ENCODE results near the gene ENOX1. TPM values are rescaled to one million over a fixed set of nuclear protein-coding genes. Genes with fewer than 3 reads are reported as not detected.
"Not testable (repeated sequence)": the region's sequence is repeated elsewhere in the genome, so short reads cannot be mapped to it uniquely, and the experiment has no call there.

The ENOX1 gene
- total RNA-seq, result 0.18 TPM

DNA sequence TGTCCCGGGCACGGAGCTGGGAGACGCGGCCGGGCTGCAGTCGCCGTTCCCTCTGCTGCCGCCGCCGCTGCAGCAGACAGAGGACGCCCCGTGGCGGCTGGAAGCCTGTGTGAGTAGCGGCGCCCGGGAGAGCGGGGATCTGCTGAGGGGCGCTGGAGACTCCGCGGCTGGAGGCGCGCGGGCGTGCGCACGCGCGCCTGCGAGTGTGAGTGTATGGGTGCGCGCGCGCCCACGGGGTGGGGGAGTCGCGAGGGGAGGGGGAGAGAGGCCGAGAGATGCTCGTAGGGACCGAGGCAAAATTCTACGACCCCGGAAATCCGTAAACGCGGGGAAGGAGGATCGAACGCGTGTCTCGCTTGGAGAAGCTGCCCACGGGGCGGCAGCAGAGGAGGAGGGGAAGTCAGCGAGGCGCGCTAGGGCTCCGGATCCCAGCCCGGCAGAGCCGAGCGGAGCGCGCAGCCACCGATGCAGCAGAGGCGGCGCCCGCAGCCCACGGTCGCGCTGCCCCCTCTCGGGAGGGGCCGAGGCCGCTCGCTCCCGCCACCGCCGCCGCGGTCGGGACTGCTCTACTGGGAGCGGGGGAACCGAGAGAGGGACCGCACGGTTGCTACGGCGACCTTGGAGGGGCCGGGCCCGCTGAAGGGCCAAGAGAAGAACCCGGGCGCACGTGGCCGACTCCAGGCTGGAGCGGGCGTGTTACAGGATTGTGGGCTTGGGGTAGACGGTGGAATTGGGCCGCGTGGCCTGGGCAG is at the start of gene ENOX1:
Gene ENOX1, minus strand, starts transcription at position 207 of the 752 bp plus-strand sequence.
- DNase-seq (ENCODE audit: low spot score) (no peak), ATAC-seq (peak; percentile 74)

DNA sequence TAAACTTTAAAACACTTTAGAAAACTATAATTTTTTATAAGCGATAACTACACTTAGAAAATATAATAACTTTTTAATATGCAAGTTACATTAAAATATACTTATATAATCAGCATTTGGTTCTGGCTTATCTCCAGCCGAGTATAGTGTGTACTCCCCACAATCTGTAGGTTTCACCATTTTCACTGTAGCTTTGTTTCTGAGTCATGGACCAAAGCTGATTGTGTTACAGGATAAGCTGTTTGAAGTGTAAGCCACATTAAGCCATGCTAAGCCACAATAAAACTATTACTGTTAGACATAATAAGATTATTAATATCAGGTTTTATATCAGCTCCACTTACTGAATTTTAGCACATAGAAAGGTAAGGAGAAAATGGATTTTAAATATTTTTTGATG is 48.9 kb upstream of the ENOX1 start:
- ATAC-seq (no peak), DNase-seq (ENCODE audit: low spot score) (no peak)

- ATAC-seq, result no peak
- no peak for DNase-seq (ENCODE audit: low spot score)
Observed at GRCh38 chr13:43831088-43831487, 44.3 kb upstream of the ENOX1 start.

GRCh38 chr13:43830497-43830881 is 43.7 kb upstream of the ENOX1 start:
- ATAC-seq, result no peak

GRCh38 chr13:43824656-43825055 is 37.9 kb upstream of the ENOX1 start:
- not testable (repeated sequence) for DNase-seq (ENCODE audit: low spot score); ATAC-seq

More at GRCh38 chr13:43830497-43830881, 43.7 kb upstream of the ENOX1 start:
- no peak for DNase-seq (ENCODE audit: low spot score)

DNA sequence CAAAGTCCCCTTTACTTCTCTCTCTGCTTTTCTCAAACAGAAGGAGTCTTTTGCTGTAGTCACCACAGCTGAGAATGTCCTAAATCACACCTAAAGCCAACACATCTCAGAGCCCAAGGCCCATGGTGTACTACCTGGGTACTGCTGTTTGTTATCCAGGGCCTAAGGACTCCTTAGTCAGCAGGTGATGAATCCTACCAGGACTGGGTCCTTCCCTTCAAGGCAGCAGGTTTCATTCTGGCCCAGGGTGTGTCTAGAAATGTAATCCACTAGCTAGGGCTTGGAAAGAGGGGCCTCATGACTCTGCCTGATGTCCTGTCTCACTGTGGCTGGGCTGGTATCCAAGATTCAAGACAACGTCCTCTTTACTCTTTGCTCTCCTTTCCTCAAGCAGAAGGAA is 36.2 kb upstream of the ENOX1 start:
- ATAC-seq (no peak), DNase-seq (ENCODE audit: low spot score) (no peak)

GRCh38 chr13:43816401-43816889 is 29.7 kb upstream of the ENOX1 start:
- ATAC-seq (no peak), DNase-seq (ENCODE audit: low spot score) (no peak)

DNA sequence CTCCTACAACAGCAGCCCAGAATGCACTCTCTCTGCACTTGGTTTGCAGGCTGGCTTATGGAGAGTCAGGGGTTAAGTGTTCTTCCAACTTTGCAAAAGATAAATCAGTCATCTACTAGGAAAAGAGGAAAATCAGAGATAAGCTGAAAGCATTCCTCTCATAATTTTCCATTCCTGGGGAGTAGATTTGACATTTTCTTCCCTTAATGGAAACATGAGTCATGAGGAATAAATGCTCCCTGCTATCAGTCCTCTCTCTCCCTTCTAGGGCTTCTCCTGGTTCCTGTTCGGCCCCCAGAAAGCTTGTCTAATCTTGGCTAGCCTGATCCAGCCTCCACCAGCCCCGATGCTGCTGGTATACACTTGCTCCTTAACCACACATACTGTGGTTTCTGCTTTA is 28.4 kb upstream of the ENOX1 start:
- no peak for ATAC-seq
- no peak for DNase-seq (ENCODE audit: low spot score)

DNA sequence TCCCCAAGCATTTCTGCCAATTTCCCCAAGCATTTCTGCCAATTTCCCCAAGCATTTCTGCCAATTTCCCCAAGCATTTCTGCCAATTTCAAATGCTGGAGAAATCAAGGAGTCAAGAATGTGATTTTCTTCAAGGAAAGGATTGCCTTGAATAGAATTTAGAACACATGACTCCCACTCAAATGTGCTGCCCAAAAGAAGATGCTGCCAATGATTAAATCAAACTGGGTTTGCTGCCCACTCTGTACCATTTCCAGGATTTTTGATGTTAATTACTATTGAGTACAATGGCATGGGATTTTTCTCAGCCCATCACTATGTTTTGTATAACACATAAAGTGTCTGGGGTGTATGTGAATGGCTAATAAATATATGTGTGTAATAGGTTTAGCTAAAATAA is 21.9 kb upstream of the ENOX1 start:
- DNase-seq (ENCODE audit: low spot score), result no peak
- no peak for ATAC-seq

- no peak for ATAC-seq
- DNase-seq (ENCODE audit: low spot score), result no peak
Observed at GRCh38 chr13:43805681-43806128, 18.9 kb upstream of the ENOX1 start.

DNA sequence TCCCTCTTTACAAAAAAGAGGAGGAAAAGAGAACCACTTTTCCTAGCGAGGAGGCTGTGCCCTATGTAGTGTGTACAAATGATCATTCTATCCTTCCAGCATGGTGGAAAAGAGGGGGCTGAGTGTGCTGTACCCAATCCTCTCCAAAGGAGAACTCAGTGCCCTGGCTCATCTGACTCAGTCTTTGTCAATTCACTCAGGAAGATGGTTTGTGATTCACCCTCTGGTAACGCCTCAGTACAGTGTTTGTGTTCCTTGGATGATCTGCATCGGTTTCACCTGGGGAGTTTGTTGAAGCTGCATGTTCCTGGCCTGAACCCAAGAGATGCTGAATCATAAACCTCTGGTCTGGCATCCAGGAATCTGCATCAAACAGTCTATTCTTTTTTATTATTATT is 18.3 kb upstream of the ENOX1 start:
- DNase-seq (ENCODE audit: low spot score) (no peak), ATAC-seq (no peak)

- ATAC-seq, result peak; percentile 74
- DNase-seq (ENCODE audit: low spot score), result no peak
Observed at GRCh38 chr13:43804461-43805070, 17.8 kb upstream of the ENOX1 start.

DNA sequence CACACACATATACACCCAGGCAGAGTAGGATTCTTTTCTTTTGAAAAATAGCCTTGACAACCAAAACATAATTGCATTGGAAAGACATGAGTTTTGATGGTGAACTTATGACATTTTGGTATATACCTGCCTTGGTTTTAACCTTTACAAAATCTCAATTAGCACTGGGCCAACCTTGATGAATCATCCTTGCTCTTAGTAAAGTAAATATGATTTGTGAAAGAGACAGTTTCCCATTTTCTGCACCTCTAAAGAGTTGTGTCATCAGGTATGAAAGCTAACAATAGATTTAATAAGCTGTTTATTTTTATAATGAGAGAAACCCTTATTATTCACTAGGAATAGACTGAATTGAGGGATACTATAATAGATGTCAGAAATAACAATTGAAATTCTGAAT is 15.7 kb upstream of the ENOX1 start:
- DNase-seq (ENCODE audit: low spot score) (no peak), ATAC-seq (no peak)

- DNase-seq (ENCODE audit: low spot score) (no peak), ATAC-seq (no peak)
Observed at GRCh38 chr13:43800828-43801227, 14.1 kb upstream of the ENOX1 start.

- ATAC-seq (no peak), DNase-seq (ENCODE audit: low spot score) (no peak)
Observed at GRCh38 chr13:43799191-43799590, 12.4 kb upstream of the ENOX1 start.

GRCh38 chr13:43797869-43798268 is 11.1 kb upstream of the ENOX1 start:
- DNase-seq (ENCODE audit: low spot score) (no peak), ATAC-seq (no peak)

- DNase-seq (ENCODE audit: low spot score), result no peak
- ATAC-seq, result no peak
Observed at GRCh38 chr13:43797159-43797558, 10.4 kb upstream of the ENOX1 start.

GRCh38 chr13:43794416-43794815 is 7.6 kb upstream of the ENOX1 start:
- ATAC-seq (no peak), DNase-seq (ENCODE audit: low spot score) (no peak)

GRCh38 chr13:43792076-43792881 is 5.5 kb upstream of the ENOX1 start:
- DNase-seq (ENCODE audit: low spot score) (no peak), ATAC-seq (no peak)

GRCh38 chr13:43787997-43788396 is 1.2 kb upstream of the ENOX1 start:
- DNase-seq (ENCODE audit: low spot score), result no peak
- ATAC-seq, result no peak

DNA sequence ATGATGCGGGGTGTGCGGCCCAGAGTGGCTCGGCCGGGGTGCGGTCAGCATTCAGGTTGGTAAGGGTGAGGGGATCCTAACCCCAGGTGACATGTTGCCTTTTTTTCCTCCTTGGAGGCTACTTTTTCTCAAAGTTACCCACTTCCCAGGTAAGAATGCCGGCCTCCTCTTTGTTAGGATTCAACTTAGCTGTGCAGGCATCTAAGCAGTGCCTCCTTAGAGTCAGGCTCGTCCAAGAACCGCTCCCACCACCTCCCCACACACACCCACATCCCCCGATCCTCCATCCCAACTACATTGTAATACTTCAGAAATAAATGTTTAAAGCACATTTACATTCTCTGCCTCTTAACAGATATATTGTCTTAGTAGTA is 733 bp upstream of the ENOX1 start:
- ATAC-seq (no peak), DNase-seq (ENCODE audit: low spot score) (no peak)

DNA sequence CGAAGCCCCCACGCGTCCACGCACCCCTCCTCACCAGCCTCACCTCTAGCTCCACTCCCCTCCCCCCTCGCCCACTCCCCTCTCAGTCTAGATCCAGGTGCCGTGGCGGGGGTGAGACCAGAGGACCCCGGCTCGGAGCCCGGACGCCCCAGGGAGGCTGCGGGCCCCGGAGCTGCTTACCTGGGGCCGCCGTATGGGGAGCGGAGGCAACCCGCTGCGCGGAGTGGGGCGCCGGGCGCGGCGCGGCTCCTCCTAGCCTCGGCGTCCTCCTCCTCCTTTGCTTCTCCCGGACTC is 353 bp downstream of the ENOX1 start:
- DNase-seq (ENCODE audit: low spot score) (no peak), ATAC-seq (no peak)
